GM19397 (cell line): Measurements from ENCODE around the gene VANGL1.

Source experiments
- ATAC-seq: cut with Tn5 transposase; IDR thresholded peaks from one replicate; pipeline ENCODE4 v1.9.1; 2021; ENCODE audit warnings: mild to moderate bottlenecking, moderate library complexity; ENCODE audit not compliant: unreplicated experiment

Gene VANGL1

DNA sequence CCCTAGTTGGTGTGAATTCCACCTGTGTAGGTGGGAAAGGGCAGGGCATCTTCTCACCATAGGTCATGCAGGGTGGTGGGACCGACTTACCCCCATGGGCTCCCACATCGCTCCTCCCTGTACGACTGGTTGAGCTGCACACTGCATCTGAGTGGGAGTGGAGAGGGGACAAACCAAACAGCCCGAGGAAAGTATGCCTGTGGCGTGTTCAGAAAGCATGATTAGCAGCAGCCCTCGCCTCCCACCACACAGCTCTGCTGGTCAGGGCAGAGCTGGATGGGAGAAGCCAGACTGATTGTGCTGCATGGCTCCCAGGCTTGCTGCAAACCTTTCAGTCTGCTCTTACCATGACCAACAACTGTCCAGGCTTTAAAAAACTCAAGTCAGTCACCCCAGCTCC lies 24.4 kb downstream of the VANGL1 start:
- ATAC-seq = no peak

DNA sequence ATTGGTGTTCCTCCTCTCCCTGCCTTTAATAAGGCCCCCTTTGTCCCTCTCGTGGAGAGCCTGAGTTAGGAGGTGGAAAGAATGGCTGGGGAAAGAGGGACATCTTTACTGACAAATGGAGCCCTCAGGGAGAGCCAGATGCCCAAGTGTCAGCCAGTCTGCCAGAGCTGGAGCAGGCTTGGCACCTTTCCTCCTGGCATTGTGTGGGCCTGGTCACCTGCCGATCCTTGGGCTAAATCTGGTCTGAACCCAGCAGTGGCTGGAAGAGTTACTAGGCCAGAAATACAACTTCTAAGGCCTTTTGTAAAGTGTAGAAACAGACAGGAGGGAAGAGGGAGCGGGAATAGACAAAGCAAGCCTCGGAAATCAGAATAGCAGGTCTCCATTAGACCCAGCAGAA lies 24.9 kb downstream of the VANGL1 start:
- no peak for ATAC-seq

DNA sequence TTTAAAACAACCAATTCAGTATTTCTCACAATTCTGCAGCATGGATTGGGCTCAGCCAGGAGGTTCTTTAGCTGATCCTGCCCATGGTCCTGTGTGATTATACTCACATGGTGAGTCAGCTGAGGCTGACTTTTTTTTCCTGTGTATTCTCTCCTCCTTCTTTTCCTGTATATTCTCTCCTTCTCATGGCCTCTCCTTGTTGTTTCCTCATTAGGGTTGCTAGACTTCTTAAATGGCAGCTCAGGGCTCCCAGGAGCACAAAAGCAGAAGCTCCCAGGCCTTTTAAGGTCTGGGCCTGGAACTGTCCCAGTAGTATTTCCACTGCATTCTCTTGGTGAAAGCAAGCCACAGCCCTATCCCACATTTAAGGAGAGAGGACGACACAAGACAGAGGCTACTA lies 26.8 kb downstream of the VANGL1 start:
- no peak for ATAC-seq

DNA sequence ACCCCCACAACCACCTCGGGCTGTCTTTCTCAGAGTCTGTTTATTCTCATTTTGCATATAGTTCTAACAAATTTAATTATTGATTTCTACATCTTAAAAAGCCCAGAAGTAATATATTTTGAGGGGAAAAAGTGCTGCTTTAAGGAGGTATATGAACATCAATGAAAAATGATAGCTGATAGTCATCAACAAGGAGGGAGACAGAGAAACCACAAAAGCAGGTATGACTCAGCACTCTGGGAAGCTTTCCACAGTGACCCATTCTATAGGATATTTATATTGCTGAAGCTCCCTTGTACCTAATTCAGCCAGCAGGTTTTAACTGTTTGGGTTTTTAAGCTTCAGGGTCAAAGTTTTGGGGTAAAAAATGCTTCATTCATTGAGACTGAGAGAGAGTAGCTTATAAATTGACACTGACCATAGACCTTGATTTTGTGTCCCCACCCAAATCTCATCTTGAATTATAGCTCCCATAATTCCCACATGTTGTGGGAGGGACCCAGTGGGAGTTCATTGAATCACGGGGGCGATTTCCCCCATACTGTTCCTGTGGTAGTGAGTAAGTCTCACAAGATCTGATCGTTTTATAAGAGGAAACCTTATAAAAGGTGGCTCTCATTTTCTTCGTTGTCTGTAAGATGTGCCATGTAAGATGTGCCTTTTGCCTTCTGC lies 27.4 kb downstream of the VANGL1 start:
- no peak for ATAC-seq

DNA sequence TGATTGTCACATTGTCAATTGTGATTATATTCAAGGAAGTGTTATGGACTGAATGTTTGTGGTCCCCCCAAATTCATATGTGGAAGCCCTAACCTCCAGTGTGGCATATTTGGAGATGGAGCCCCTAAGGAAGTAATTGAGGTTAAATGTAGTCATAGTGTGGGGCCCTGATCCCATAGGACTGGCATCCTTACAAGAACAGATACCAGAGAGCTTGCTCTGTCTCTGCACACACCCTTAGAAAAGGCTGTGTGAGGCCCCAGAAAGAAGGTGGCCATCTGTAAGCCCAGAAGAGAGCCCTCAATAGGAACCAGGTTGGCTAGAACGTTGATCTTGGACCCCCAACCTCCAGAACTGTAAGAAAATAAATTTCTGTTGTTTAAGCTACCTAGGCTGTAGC lies 28.1 kb downstream of the VANGL1 start:
- ATAC-seq = no peak

- ATAC-seq = no peak
Measured at GRCh38 chr1:115670476-115671175, 28.9 kb downstream of the VANGL1 start.

GRCh38 chr1:115671176-115671934 lies 29.6 kb downstream of the VANGL1 start:
- ATAC-seq = no peak

DNA sequence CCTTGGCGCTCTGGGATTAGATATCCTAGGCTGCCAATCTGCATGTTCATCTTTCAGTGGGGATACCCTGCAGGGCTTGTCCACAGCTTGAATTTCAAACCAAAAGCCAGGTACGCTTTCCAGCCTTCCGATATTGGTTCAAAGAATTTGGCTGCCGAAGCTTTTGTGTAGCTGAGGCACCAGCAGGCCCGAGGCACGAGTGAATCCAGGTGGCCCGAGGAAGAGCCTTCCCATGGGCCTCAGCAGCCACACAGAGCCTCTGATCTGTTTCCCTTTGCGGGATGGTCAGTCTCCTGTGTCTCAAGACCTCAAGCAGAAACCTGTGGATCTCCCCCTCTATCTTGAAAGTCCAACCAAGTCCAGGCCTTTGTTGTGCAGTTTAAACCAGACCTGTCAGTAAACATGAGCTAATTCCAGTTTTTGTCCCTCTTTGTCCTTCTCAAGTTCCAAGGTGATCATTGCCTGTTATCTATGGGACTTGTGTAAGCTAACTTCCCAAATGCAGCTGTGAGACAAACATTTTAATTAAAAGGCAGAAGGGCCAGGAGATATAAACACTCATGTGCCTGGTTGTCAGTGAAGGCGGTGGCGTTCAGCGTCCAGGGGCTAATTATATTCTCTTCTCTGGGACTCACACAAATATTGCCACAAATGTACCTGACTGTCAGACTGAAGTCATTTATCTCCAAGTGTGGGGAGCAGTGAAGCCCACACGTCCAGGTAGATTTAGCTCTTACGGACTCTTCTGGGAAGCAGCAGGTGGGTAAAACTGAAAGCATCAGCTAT lies 30.6 kb downstream of the VANGL1 start:
- ATAC-seq = no peak

DNA sequence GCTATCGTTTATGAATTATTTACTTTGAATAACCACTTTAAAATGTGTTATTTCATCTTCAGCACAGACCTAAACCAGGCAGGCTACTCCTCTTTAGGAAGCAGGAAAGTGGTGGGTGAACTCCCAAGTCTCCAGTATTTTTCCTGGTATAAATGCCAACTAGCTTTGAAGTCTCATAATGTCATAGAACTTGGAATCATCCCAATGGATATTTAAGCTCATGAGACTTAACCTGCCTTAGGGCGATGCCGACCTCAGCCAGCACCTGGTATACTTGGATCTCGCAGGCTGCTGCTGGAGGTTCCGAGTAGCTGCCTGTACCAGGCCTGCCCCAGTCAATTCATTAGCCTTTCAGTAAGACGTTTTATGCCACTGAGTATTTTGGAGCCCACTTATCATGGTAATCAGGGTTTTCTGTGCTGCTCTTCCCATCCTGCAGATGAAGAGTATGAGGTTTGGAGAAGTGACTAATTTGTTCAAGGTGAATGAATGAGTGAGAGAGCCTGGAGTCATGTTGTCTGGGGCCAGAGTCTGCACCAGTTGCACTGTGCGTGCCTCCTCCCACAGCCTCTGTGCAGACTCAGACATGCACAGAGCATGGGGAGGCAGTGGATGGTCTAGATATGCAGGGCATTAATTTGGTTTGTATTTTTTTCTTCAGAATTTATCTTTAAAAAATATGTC lies 34.9 kb downstream of the VANGL1 start:
- ATAC-seq = no peak

DNA sequence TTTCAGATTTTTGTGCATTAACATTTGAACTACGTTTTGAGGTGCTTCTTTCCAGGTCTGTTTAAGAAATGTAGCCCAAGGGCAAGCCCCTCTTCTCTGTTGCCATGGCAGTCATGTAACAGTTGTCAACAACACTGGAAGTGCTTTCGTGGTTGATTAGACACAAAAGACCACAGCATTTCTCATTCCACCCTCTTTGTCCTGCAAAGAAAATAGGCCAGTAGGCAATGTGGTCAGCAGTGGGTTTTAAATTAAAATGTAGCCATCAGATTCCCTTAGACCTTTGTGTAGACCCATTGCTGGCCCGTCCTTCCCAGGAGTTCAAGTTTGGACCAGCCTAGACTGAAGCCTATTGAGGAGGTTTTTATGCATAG lies 35.4 kb downstream of the VANGL1 start:
- no peak for ATAC-seq

GRCh38 chr1:115677565-115677964 lies 35.8 kb downstream of the VANGL1 start:
- no peak for ATAC-seq

DNA sequence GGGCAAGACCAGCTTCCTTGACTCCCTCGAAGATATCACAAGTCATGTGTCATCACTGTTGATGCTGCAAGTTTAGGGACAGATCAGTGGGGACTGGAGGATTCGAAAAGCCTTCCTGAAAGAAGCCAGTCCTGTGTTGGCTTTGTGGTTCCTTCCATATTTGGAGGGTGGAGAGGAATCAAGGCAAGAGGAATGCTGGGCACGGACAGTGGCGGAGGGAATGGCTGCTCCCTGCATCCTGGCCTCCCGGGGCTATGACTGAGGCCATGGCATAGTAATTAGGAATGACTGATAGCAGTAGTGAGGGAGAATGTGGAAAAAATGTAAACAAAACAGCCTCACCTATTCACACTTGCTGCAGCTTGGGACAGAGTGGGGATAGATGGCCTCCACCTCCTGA lies 36.4 kb downstream of the VANGL1 start:
- no peak for ATAC-seq

GRCh38 chr1:115679141-115679611 lies 37.4 kb downstream of the VANGL1 start:
- ATAC-seq = no peak

GRCh38 chr1:115680730-115681111 lies 39.0 kb downstream of the VANGL1 start:
- ATAC-seq = no peak

- ATAC-seq = no peak
Measured at GRCh38 chr1:115682792-115683191, 41.0 kb downstream of the VANGL1 start.

DNA sequence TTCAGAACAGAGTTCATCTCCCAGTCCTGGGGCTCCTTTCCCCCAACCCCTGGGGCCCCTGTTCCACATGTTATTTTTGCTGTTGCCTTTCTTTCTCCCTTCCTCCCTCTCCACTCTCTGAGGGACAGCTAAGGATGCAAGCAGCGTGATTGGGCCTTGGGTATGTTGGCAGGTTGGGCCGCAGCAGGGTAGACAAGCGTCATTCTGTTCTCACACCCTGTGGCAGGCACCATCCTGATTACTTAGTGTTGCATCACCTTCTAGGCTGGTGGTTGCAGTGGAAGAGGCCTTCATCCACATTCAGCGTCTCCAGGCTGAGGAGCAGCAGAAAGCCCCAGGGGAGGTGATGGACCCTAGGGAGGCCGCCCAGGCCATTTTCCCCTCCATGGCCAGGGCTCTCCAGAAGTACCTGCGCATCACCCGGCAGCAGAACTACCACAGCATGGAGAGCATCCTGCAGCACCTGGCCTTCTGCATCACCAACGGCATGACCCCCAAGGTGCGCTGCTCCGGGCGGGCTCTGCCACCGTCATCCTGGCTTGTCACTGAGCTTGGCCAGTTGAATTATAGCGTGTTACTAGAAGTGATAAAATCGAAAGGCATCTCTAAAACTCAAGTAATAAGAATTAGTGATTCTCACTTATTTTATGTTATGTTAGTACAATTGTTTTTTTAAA lies 43.4 kb downstream of the VANGL1 start:
- no peak for ATAC-seq

DNA sequence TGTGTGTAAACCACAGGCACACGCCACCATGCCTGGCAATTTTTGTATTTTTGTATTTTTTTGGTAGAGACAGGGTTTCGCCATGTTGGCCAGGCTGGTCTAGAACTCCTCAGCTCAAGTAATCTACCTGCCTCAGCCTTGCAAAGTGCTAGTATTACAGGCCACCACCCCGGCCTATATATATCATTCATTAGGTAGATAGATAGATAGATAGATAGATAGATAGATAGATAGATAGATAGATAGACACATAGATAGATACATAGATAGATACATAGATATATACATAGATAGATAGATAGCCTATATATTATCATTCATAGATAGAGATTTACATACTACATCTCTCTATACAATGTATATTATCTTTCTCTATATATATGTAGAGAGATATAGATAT lies 46.0 kb downstream of the VANGL1 start:
- no peak for ATAC-seq

- no peak for ATAC-seq
Measured at GRCh38 chr1:115690972-115691371, 49.2 kb downstream of the VANGL1 start.

DNA sequence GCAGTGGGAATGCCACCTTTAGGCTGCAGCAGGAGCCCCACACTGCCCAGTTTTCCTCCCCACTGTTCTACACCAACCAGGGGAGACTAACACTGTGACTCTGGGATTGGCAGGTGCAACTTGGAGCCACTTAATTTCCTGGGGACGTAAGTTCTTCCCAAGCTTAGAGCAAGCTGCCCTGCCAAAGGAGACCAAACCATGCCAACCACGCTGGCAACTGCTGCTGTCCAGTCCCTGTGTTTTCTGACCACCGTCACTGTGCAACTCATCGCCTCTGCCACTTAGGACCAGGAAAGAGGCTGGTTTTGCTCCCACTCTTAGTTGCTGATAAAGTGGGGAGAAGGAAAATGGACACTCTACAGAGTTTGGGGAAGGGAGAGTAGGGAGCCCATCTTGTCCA lies 50.5 kb downstream of the VANGL1 start:
- no peak for ATAC-seq

DNA sequence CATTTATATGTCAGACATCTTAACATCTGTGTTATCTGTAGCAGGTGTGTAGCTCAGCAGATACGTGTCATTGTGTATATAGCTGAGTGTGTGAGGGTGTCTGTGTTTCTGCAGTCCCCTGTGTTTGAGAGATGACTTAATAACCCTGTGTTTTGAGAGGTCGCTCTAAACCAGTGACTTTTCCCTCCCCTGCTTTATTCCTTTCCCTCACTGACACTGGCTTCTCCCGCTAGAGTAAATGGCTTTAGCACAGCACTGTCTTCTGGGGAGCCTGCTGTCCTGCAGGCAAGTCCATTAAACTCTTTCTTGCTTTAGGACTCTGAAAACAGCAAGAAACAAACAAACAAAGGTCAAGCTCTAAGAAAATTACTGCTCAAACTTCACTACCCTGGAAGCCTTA lies 53.0 kb downstream of the VANGL1 start:
- ATAC-seq = no peak
